ENCODE results near the gene NR3C1.

DNA sequence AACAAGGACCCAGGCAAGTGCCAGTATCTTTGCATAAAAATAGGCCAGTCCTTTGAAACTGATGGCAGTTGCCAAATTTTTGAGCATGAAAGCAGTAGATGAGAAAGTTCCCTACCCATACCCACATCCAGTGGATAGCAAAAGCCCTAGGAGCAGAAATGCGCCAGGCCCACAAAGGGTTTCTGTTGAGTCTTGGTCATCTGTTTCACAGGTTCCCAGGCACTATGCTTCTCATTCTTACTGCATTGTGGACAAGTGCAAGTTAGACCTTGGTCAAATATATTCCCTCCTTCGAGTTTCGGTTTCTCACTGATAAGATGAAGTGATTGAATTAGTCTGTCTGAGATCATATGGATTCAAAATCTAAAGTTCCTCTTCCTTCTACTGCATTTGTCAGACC, 152.3 kb downstream of the NR3C1 start:
- TF ChIP-seq, protein P1, sequence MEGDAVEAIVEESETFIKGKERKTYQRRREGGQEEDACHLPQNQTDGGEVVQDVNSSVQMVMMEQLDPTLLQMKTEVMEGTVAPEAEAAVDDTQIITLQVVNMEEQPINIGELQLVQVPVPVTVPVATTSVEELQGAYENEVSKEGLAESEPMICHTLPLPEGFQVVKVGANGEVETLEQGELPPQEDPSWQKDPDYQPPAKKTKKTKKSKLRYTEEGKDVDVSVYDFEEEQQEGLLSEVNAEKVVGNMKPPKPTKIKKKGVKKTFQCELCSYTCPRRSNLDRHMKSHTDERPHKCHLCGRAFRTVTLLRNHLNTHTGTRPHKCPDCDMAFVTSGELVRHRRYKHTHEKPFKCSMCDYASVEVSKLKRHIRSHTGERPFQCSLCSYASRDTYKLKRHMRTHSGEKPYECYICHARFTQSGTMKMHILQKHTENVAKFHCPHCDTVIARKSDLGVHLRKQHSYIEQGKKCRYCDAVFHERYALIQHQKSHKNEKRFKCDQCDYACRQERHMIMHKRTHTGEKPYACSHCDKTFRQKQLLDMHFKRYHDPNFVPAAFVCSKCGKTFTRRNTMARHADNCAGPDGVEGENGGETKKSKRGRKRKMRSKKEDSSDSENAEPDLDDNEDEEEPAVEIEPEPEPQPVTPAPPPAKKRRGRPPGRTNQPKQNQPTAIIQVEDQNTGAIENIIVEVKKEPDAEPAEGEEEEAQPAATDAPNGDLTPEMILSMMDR (IDR thresholded peaks at IDR 0.05) = no peak
- TF ChIP-seq POLR2AphosphoS5 (IDR thresholded peaks at IDR 0.05; ENCODE audit: insufficient read depth in 1 of 2, low read depth in 1 of 2) (no peak), POLR2A (IDR thresholded peaks at IDR 0.05) (no peak)
